Activated naive CD8-positive, alpha-beta T cell treated with anti-CD3 and anti-CD28 coated beads for 36 hours (primary cell): Measurements from ENCODE around the gene HTRA1. TPM values are rescaled to one million over a fixed set of nuclear protein-coding genes. Genes with fewer than 3 reads are reported as not detected.

Experiments used
- DNase-seq: peaks from one replicate; pipeline ENCODE4 v3.0.0; 2021
- H3K27ac Mint-ChIP-seq: one replicate; pipeline ENCODE4 v1.8.0; 2022; ENCODE audit warnings: mild to moderate bottlenecking, moderate library complexity, mixed read lengths
- H3K27me3 Mint-ChIP-seq: one replicate; pipeline ENCODE4 v1.8.0; 2022; ENCODE audit warnings: mild to moderate bottlenecking, mixed read lengths
- H3K36me3 Mint-ChIP-seq: one replicate; pipeline ENCODE4 v1.8.0; 2021; ENCODE audit warnings: mild to moderate bottlenecking, mixed read lengths
- H3K4me1 Mint-ChIP-seq: one replicate; pipeline ENCODE4 v1.8.0; 2021; ENCODE audit warnings: mixed read lengths
- H3K4me3 Mint-ChIP-seq: one replicate; pipeline ENCODE4 v1.8.0; 2022; ENCODE audit warnings: mild to moderate bottlenecking, moderate library complexity, mixed read lengths
- H3K9me3 Mint-ChIP-seq: one replicate; pipeline ENCODE4 v1.8.0; 2022; ENCODE audit warnings: mixed read lengths
- total RNA-seq, 2 experiments: library from RNA; stranded (reverse); gene quantifications; one replicate each; pipeline ENCODE4 v1.2.3, GENCODE V29; 2021

Gene HTRA1
- total RNA-seq, 2 experiments from 2014 or later: not detected

GRCh38 chr10:122492006-122492405 lies 30.7 kb downstream of the HTRA1 start:
- Mint-ChIP-seq H3K9me3 (no peaks in the 10 kb centered on the region), H3K27ac (no peak overlapping the region), H3K27me3 (peaks cover 11% of the 10 kb centered on the region), H3K4me1 (peaks cover 27% of the 10 kb centered on the region), H3K4me3 (no peak overlapping the region), H3K36me3 (no peaks in the 10 kb centered on the region)
- DNase-seq: no peak

DNA sequence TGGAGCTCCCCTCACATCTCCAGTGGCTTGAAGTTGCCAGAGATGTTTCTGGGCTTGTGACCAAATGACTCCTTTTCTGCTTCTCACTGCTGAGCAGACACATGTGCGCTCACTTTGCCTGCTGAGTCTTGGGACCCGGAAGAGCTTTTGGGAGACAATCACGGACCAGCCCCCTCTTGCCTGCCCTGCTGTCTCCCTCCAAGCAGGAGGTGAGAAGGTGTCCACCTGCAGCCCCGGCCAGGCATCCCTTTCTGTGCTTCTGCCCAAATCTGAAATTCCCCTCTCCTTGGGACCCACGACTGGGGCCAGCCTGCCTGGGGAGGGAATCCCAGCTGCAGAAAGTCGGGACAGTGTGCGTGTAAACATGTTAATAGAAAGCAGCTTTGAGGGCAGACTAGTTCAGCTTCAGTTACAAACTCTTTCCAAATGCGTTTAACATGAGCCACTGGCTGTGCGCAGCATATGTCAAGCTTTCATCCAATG lies 31.7 kb downstream of the HTRA1 start:
- peaks cover 11% of the 10 kb centered on the region for H3K27me3 Mint-ChIP-seq
- H3K27ac Mint-ChIP-seq: no peak overlapping the region
- no peak for DNase-seq
- peaks cover 24% of the 10 kb centered on the region for H3K4me1 Mint-ChIP-seq
- no peak overlapping the region for H3K4me3 Mint-ChIP-seq
- H3K9me3 Mint-ChIP-seq: no peaks in the 10 kb centered on the region
- no peaks in the 10 kb centered on the region for H3K36me3 Mint-ChIP-seq

DNA sequence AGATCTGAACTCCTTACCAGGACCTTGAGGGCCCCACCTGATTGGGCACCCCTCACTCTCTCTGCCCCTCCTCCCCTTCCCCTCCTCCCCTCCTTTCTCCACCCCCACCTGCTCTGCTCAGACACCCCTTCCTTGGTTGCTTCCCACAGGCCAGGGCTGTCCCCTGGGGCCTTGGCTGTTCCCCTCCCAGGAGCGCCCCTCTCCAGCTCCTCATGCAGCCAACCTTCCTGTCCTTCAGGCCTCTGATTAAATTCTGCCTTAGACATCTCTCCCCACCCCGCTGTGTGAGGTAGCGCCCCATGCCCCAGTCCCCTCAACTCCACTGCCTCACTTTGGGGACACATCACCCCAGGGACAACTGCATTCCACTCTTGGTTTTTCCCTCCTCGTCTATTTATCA lies 32.4 kb downstream of the HTRA1 start:
- Mint-ChIP-seq H3K4me1 (peaks cover 24% of the 10 kb centered on the region), H3K4me3 (no peak overlapping the region), H3K27me3 (peaks cover 11% of the 10 kb centered on the region), H3K9me3 (no peaks in the 10 kb centered on the region), H3K27ac (no peak overlapping the region), H3K36me3 (no peaks in the 10 kb centered on the region)
- no peak for DNase-seq

DNA sequence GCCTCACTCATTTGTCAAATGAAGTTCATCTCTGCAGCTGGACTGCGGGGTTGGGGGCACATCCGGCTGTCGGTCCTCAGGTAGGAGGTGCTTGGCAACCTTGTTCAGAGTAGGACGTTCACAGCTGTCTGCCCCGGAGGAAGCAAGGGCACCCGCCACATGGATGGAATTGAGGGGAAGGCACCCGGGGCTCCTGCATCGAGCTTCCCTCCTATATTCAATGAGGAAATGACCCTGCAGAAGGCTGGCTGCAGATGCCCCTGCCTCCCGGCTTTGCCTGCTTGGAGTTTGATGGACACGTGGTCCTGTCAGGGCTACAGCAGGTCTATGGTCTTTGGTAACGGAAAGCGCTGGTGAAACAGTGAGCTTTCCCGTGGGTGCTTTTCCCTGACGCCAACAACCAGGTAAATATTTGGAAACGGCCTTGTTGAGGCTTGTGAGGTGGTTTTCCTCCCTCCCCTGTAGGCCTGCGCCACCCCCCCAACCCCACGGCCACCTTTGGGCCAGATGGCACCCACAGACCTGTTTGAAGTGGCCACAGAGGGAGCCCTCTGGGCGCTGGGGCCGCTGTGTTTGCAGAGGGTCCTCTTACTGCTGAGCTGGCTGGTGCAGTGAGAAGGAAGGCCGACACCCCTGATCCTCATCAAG lies 32.9 kb downstream of the HTRA1 start:
- Mint-ChIP-seq H3K27me3 (peaks cover 7% of the 10 kb centered on the region), H3K4me3 (no peak overlapping the region), H3K9me3 (no peaks in the 10 kb centered on the region), H3K36me3 (no peaks in the 10 kb centered on the region), H3K27ac (no peak overlapping the region), H3K4me1 (peaks cover 24% of the 10 kb centered on the region)
- no peak for DNase-seq

DNA sequence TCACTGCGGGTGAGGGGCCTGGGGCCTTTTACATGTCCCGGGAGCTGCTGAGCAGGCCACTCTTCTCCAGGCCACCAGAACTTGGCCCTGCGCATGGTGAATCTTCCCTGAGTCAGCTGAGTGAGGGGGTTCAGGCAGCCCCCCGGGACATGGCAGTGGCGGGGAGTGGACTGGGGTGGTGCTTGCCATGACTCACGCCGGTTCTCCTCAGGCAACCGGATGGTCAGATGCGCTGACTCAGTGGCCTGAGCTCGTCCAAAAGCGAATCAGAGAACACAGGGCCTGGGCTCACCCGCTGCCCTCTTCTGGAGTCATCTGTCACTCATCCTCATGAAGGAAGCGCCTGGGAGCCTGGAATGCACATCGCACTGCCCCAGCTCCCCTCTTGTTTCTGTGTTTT lies 33.5 kb downstream of the HTRA1 start:
- Mint-ChIP-seq H3K4me1 (peaks cover 24% of the 10 kb centered on the region), H3K9me3 (no peaks in the 10 kb centered on the region), H3K36me3 (no peaks in the 10 kb centered on the region), H3K27ac (no peak overlapping the region), H3K4me3 (no peak overlapping the region), H3K27me3 (peaks cover 3% of the 10 kb centered on the region)
- DNase-seq: no peak

GRCh38 chr10:122495406-122496340 lies 34.3 kb downstream of the HTRA1 start:
- Mint-ChIP-seq H3K9me3 (no peaks in the 10 kb centered on the region), H3K4me3 (no peak overlapping the region), H3K4me1 (peaks cover 24% of the 10 kb centered on the region), H3K36me3 (no peaks in the 10 kb centered on the region), H3K27ac (no peak overlapping the region), H3K27me3 (peaks cover 3% of the 10 kb centered on the region)
- DNase-seq: no peak

DNA sequence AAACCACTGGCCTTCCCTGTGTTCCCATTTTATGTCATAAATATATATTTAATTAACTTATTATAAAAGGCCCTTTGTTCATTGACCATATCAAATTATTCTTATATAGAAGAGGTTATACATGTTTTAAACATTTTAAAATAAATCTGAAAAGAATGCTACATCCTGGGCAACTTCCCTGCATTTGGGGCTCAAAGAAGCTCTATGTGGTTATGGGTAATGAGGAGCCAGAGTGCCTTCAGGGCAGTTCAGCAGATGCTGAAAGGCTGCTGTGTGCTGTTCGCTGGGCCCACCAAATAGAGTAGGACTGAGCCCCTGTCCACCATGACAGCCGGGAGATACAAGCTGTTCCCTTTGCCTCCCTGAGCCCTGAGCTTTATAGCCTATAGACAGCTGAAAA lies 35.9 kb downstream of the HTRA1 start:
- H3K9me3 Mint-ChIP-seq: no peaks in the 10 kb centered on the region
- H3K4me3 Mint-ChIP-seq: no peak overlapping the region
- no peaks in the 10 kb centered on the region for H3K27me3 Mint-ChIP-seq
- no peak for DNase-seq
- H3K36me3 Mint-ChIP-seq: no peaks in the 10 kb centered on the region
- peaks cover 11% of the 10 kb centered on the region for H3K4me1 Mint-ChIP-seq
- H3K27ac Mint-ChIP-seq: no peak overlapping the region

- no peak overlapping the region for H3K4me3 Mint-ChIP-seq
- no peak for DNase-seq
- no peak overlapping the region for H3K27ac Mint-ChIP-seq
- no peaks in the 10 kb centered on the region for H3K36me3 Mint-ChIP-seq
- H3K9me3 Mint-ChIP-seq: no peaks in the 10 kb centered on the region
- H3K27me3 Mint-ChIP-seq: no peaks in the 10 kb centered on the region
- H3K4me1 Mint-ChIP-seq: peaks cover 11% of the 10 kb centered on the region
These were observed 37.2 kb downstream of the HTRA1 start for GRCh38 chr10:122498521-122498920.

DNA sequence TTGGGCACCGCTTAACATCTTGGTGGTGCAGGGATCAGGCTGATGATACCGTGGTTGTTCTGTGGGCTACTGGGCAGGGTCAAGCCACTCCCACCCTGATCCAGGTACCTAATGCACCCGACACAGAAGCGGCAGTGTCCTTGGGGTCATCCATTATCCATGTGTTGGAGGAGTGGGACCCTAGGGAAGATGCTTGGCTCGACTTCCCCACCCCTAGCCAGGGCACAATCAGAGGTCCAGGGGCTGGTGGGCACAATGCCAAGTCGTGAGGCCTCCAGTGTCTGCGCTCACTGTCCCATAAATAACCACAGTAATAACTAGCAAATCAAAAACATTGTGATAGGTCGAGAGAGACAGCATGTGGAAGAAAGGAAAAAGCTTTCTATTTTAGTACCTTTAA lies 37.7 kb downstream of the HTRA1 start:
- Mint-ChIP-seq H3K36me3 (no peaks in the 10 kb centered on the region), H3K4me1 (peaks cover 11% of the 10 kb centered on the region), H3K27ac (no peak overlapping the region), H3K27me3 (no peaks in the 10 kb centered on the region), H3K4me3 (no peak overlapping the region), H3K9me3 (no peaks in the 10 kb centered on the region)
- DNase-seq: no peak

DNA sequence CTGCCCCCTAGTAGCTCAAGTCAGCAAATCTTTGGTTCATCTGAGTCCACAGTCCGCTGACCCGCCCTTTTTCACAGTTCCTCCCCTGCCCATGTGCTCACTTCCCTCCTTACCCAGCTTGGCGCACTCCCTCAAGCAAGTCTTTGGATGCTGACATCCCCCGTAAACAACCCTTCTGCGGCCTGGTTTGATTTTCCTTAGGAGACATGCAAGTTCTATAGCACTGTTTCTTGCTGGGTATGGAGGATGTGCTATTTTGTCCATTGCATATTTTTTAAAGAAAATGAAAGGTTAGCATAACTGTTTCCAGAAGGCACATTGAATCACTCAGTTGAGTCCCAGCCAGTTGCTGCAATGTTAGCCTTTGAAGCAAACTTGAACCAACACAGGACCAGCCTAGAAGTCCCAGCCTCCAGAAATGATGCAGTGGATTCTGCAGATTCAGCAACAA lies 38.2 kb downstream of the HTRA1 start:
- H3K27ac Mint-ChIP-seq: no peak overlapping the region
- H3K27me3 Mint-ChIP-seq: no peaks in the 10 kb centered on the region
- no peaks in the 10 kb centered on the region for H3K36me3 Mint-ChIP-seq
- H3K4me3 Mint-ChIP-seq: no peak overlapping the region
- no peaks in the 10 kb centered on the region for H3K9me3 Mint-ChIP-seq
- DNase-seq: no peak
- H3K4me1 Mint-ChIP-seq: peaks cover 11% of the 10 kb centered on the region

- Mint-ChIP-seq H3K27me3 (no peaks in the 10 kb centered on the region), H3K4me1 (peaks cover 11% of the 10 kb centered on the region), H3K9me3 (no peaks in the 10 kb centered on the region), H3K4me3 (no peak overlapping the region), H3K27ac (no peak overlapping the region), H3K36me3 (no peaks in the 10 kb centered on the region)
- DNase-seq: no peak
These were observed 38.8 kb downstream of the HTRA1 start for GRCh38 chr10:122500194-122500593.

DNA sequence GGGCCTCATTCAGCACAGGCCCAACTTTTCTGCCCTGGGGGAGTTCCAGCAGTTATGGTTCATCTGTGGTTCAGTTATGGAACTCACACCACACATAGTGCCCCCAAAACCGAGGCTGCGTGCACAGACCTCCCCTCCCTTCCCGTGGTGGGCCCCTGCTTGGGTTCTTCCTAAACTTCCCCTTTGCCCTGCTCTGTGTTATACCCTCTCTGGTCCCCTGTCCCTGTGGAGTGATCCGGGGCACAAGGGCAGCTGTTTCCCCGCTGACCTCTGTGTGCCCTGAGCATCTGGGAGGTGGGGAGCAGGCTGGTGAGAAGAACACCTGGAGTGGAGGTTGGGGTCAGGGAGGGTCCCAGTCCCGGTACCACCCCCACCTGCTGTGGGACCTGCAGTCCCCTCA lies 39.4 kb downstream of the HTRA1 start:
- Mint-ChIP-seq H3K27ac (no peak overlapping the region), H3K4me3 (no peak overlapping the region), H3K27me3 (no peaks in the 10 kb centered on the region), H3K9me3 (no peaks in the 10 kb centered on the region), H3K36me3 (no peaks in the 10 kb centered on the region), H3K4me1 (peaks cover 10% of the 10 kb centered on the region)
- no peak for DNase-seq

DNA sequence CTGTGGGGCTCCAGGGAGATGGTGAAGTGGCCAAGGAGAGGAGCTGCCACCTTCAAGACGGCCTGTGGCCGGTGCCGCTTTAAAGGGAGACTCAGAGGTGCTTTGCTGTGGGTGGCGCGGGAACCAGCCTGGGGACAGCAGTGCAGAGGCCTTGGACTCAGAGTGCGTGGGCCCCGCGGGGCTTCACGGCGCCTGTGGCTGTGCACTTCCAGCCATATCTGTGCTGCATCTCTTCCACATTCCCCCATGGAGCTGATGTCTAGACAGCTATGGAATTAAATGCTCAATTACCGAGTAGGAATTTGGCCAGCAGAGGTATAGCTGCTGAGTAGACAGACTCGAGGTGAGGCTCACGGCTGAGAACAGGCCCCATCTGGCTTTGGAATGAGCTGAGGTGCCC lies 41.7 kb downstream of the HTRA1 start:
- no peak for DNase-seq
- Mint-ChIP-seq H3K36me3 (no peaks in the 10 kb centered on the region), H3K27me3 (no peaks in the 10 kb centered on the region), H3K4me3 (no peak overlapping the region), H3K4me1 (no peaks in the 10 kb centered on the region), H3K27ac (no peak overlapping the region), H3K9me3 (no peaks in the 10 kb centered on the region)

DNA sequence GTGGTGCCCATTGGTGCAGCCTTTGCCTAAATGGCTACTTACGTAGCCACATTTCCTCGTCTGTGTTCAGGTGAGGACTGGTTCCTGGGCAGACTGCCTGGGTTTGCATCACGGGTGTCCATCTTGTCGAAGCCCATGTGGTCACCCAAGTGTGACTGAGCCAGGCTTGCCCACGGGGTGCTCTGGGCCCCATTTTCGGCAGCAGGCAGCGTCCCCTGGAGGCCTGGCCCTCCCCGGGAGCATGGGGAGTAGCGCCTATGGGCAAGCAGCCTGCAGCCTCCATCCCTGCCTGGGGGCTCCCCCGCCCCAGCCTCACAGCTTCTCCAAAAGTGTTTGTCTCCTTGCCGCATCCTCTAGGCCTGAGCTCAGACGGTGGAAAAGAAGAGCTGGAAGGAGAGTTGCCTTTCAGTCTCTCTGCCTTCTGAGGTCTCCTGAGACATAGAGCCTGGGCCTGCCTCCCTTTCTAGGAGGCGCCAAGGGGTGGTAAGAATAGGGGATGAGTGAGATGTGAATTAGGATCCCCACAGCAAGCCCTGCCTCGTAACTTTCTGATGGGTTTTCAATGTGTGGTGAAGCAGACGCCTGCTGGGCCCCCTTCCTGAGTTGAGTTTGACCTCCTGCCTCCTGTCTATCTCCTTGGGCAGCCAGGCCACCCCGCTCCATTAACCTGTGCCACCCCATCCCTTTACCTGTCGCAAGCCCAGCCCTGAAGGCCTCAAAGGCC lies 42.7 kb downstream of the HTRA1 start:
- no peaks in the 10 kb centered on the region for H3K27me3 Mint-ChIP-seq

DNA sequence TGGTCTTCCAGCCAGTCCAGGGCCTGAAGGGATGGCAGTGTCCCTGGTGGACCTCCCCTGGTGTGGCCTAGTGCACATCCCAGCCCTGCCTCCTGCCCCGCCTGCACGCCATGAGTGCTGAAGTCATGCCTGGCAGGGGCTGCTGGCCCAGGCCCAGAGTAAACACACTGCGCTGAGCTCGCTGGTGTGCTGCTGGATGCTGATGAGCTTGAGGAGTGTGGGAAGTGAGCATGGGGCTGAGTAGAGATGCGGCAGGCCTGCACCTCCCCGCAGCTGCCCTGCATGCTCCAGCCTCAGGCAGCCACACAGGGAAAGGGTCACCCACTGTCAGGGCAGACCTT lies 43.2 kb downstream of the HTRA1 start:
- H3K4me3 Mint-ChIP-seq: no peak overlapping the region
- H3K9me3 Mint-ChIP-seq: no peaks in the 10 kb centered on the region
- H3K27me3 Mint-ChIP-seq: no peaks in the 10 kb centered on the region
- H3K27ac Mint-ChIP-seq: no peak overlapping the region
- no peaks in the 10 kb centered on the region for H3K36me3 Mint-ChIP-seq
- no peak for DNase-seq
- H3K4me1 Mint-ChIP-seq: no peaks in the 10 kb centered on the region

More for the DNA sequence above, 42.7 kb downstream of the HTRA1 start:
- H3K4me1 Mint-ChIP-seq: no peaks in the 10 kb centered on the region
- no peak overlapping the region for H3K27ac Mint-ChIP-seq
- H3K36me3 Mint-ChIP-seq: no peaks in the 10 kb centered on the region
- no peaks in the 10 kb centered on the region for H3K9me3 Mint-ChIP-seq
- DNase-seq: no peak
- no peak overlapping the region for H3K4me3 Mint-ChIP-seq
